ENCODE results near the gene UGT1A5. TPM values are rescaled to one million over a fixed set of nuclear protein-coding genes. Genes with fewer than 3 reads are reported as not detected.

Gene UGT1A5
- total and polyA plus RNA-seq, 2 of the 4 experiments (the other 2 are of a cell fraction) = not detected

- Histone ChIP-seq H4K8ac (ENCODE audit: low read depth in 2 of 2, low read length in 2 of 2) (no peak overlapping the region), H3K9ac (ENCODE audit: low read depth, low read length) (no peak overlapping the region), H2AK5ac (ENCODE audit: low read depth, low read length) (no peak overlapping the region), H3K27ac (ENCODE audit: insufficient read depth, low read length) (no peak overlapping the region), H3K14ac (replicated peaks; ENCODE audit: low read depth, low read length) (no peak overlapping the region), H2AFZ (replicated peaks; ENCODE audit: low read length, poor library complexity) (no peak overlapping the region), H3K4me2 (ENCODE audit: low read depth, low read length) (no peak overlapping the region), H3K36me3 (ENCODE audit: control insufficient read depth, insufficient read depth, low read length) (no peaks in the 10 kb centered on the region), H3K27me3 (ENCODE audit: control insufficient read depth, insufficient read depth, low read length) (peaks cover 10% of the 10 kb centered on the region), H2BK15ac (ENCODE audit: low read depth, low read length) (no peak overlapping the region), H2BK120ac (ENCODE audit: low read depth, low read length) (no peak overlapping the region), H3K4me3 (ENCODE audit: insufficient read depth, low read depth, low read length) (no peak overlapping the region), H2AK9ac (replicated peaks; ENCODE audit: low read depth, low read length, poor library complexity) (no peak overlapping the region), H3K18ac (ENCODE audit: low read depth, low read length) (no peak overlapping the region), H4K91ac (ENCODE audit: insufficient read depth, low read depth, low read length) (no peak overlapping the region), H3K9me1 (ENCODE audit: insufficient read depth, low read length) (no peaks in the 10 kb centered on the region), H3K23ac (ENCODE audit: low read depth, low read length) (no peak overlapping the region), H3K4ac (ENCODE audit: low read depth, low read length) (no peak overlapping the region), H3K4me1 (ENCODE audit: control insufficient read depth, insufficient read depth, low read length) (no peaks in the 10 kb centered on the region), H2BK20ac (ENCODE audit: low read depth, low read length) (no peak overlapping the region), H3K9me3 (ENCODE audit: control insufficient read depth, insufficient read depth, low read length) (no peaks in the 10 kb centered on the region; the same call in 1 of the 2 replicates), H2BK5ac (ENCODE audit: low read depth, low read length, poor library complexity, severe bottlenecking) (no peak overlapping the region), H4K5ac (ENCODE audit: low read depth, low read length) (no peak overlapping the region), H4K20me1 (ENCODE audit: insufficient read depth, low read length) (no peaks in the 10 kb centered on the region), H3K56ac (ENCODE audit: extremely low read depth, insufficient read depth, low read length) (no peak overlapping the region), H3K79me1 (ENCODE audit: low read depth in 1 of 2, low read length in 2 of 2) (no peaks in the 10 kb centered on the region)
- DNase-seq = no peak
- no TSS peak for BruUV-seq (replicated peaks)
- ATAC-seq (ENCODE audit: low read depth) = no peak
- dilution Hi-C loops (cut with HindIII; ENCODE audit: low sequenced_read_pairs, unreplicated experiment) = no loop called here
- WGBS, 2 experiments (ENCODE audit: extremely low coverage in 2 of 2, insufficient read length in 1 of 2) = 57% methylated on average over 13 of the region's 17 CpGs; no CpG with 5 or more reads in 1 of the 2 experiments
- ChIA-PET POLR2A (ENCODE audit: unreplicated experiment) (no interaction called here), CTCF (no interaction called here)
- TF ChIP-seq ELK1 (IDR thresholded peaks at IDR 0.05; ENCODE audit: borderline replicate concordance, low read depth, low read length) = no peak
- TF ChIP-seq MXI1 (IDR thresholded peaks at IDR 0.05; ENCODE audit: borderline replicate concordance, low read depth, low read length) = no peak
- TF ChIP-seq BHLHE40 (IDR thresholded peaks at IDR 0.05; ENCODE audit: low read depth, low read length) = no peak
- intact Hi-C loops (cut with micrococcal nuclease) = no loop called here
- in situ Hi-C loops (cut with MboI; ENCODE audit: low sequenced_read_pairs) = no loop called here
These were observed 81.5 kb downstream of the UGT1A5 start for GRCh38 chr2:233794128-233794658.
